ENCODE measurements around the gene CCM2. TPM values are rescaled to one million over a fixed set of nuclear protein-coding genes. Genes with fewer than 3 reads are reported as not detected.

CCM2 gene
- polyA plus RNA-seq, 2 of the 4 experiments (the other 2 are of a cell fraction), result 18.9 to 34.6 TPM

DNA sequence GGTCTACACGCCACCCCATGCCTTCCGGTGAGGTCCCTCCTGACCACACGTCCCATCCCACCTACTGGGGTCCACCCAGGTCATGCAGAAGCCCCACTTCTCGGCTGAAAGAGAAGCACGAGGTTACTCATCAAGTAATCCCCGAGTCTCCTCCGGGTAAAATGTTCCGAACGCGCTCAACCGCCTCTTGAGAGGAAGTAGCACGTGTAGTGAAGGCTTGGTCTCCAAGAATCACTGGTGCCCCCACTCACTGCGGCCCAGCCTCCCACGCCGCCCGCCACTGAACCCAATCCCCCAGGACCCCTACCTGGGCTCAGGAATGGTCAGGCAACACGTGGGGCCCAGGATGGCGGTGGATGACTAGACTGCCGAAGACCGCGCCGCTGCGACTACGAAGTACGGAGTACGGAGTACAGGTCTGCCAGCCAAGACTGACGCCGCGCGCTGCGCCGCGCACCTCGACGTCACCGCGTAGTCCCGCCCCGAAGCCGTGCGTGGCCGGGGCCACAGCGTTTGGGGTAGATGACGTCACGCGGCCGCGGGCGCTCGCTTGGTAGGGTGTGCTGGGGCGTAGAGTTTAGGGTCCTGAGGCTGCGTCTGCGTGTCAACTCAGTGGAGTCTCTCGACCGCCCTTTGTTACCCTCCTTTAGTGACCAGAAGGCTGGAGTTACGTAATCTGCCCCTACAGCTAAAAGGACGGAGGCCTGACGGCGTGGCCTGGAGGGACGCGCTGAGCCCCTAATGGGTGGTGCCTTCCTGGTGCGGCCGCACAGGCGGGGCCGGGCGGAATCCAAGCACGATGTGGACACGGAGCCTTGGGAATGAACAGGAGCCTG is 13.6 kb upstream of the CCM2 start (continued):
- TF ChIP-seq TFCP2L1 (CRISPR knock-in tag; IDR thresholded peaks at IDR 0.05) (no peak), MAZ (IDR thresholded peaks at IDR 0.05; ENCODE audit: borderline replicate concordance, low read depth, low read length) (peak; percentile 42; the same call in 1 of the 2 replicates), RNF2 (IDR thresholded peaks at IDR 0.05; ENCODE audit: borderline replicate concordance, low read depth) (no peak), POLR2A (IDR thresholded peaks at IDR 0.05; ENCODE audit: low read length) (peak; percentile 99), ESRRA (IDR thresholded peaks at IDR 0.05; ENCODE audit: borderline replicate concordance, low read length) (no peak)
- TF ChIP-seq, protein P1, sequence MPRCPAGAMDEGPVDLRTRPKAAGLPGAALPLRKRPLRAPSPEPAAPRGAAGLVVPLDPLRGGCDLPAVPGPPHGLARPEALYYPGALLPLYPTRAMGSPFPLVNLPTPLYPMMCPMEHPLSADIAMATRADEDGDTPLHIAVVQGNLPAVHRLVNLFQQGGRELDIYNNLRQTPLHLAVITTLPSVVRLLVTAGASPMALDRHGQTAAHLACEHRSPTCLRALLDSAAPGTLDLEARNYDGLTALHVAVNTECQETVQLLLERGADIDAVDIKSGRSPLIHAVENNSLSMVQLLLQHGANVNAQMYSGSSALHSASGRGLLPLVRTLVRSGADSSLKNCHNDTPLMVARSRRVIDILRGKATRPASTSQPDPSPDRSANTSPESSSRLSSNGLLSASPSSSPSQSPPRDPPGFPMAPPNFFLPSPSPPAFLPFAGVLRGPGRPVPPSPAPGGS (IDR thresholded peaks at IDR 0.05), result peak; percentile 99
- TF ChIP-seq, protein P2, sequence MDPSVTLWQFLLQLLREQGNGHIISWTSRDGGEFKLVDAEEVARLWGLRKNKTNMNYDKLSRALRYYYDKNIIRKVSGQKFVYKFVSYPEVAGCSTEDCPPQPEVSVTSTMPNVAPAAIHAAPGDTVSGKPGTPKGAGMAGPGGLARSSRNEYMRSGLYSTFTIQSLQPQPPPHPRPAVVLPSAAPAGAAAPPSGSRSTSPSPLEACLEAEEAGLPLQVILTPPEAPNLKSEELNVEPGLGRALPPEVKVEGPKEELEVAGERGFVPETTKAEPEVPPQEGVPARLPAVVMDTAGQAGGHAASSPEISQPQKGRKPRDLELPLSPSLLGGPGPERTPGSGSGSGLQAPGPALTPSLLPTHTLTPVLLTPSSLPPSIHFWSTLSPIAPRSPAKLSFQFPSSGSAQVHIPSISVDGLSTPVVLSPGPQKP (IDR thresholded peaks at IDR 0.05; ENCODE audit: low read depth, low read length), result no peak

DNA sequence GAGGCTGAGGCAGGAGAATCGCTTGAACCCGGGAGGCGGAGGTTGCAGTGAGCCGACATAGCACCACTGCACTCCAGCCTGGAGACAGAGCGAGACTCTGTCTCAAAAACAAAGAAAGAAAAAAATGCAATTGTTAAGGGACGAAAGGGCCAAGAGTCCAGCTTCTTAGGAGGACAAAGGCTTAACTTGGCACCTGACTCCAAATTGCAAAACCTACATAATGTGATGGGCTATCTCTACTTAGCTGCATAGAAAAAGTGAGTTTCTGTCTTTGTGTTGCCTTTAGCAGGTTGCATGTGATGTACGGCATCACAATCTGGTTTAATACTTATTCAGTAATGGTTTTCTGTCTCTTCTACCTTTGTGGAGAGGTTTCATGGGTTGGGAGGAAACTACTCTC is 12.5 kb upstream of the CCM2 start:
- DNase-seq (ENCODE audit: low read depth in 1 of 2, low spot score in 1 of 2), result no peak
- no peak for ATAC-seq
- Histone ChIP-seq H3K4me3 (peak overlapping the region; percentile 64; the same call in 2 of the 3 replicates), H3K4me1 (peaks cover 29% of the 10 kb centered on the region), H3K4me2 (peak overlapping the region; percentile 84), H3K27ac (peak overlapping the region; percentile 88 to 95; a peak in 5 of 6 replicates), H3K9me3 (no peaks in the 10 kb centered on the region)
- CTCF ChIA-PET, result interaction anchor here (0.9 kb wide), 1 partner anchor 9 kb away, joined by 3 read pairs; no protein-coding TSS in a partner anchor
- WGBS (ENCODE audit: missing lambda C conversion rate), result 93% methylated on average over 7 of the region's 7 CpGs
- FAIRE-seq, result no peak
- TF ChIP-seq CHD2 (IDR thresholded peaks at IDR 0.05; ENCODE audit: low read length, partially characterized antibody) (no peak), ZSCAN20 (CRISPR knock-in tag; IDR thresholded peaks at IDR 0.05) (no peak), FOSB (CRISPR knock-in tag; IDR thresholded peaks at IDR 0.05) (no peak), EHMT2 (IDR thresholded peaks at IDR 0.05; ENCODE audit: low read depth) (no peak), RNF2 (IDR thresholded peaks at IDR 0.05; ENCODE audit: borderline replicate concordance, low read depth) (no peak), MAZ (IDR thresholded peaks at IDR 0.05; ENCODE audit: borderline replicate concordance, low read depth, low read length) (no peak), NR3C1 (IDR thresholded peaks at IDR 0.05) (no peak), SREBF2 (IDR thresholded peaks at IDR 0.05) (no peak), EHF (CRISPR knock-in tag; IDR thresholded peaks at IDR 0.05) (no peak), RARB (CRISPR knock-in tag; IDR thresholded peaks at IDR 0.05) (no peak)
- TF ChIP-seq, protein P3, sequence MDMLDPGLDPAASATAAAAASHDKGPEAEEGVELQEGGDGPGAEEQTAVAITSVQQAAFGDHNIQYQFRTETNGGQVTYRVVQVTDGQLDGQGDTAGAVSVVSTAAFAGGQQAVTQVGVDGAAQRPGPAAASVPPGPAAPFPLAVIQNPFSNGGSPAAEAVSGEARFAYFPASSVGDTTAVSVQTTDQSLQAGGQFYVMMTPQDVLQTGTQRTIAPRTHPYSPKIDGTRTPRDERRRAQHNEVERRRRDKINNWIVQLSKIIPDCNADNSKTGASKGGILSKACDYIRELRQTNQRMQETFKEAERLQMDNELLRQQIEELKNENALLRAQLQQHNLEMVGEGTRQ (IDR thresholded peaks at IDR 0.05), result no peak
- TF ChIP-seq, protein P1 (IDR thresholded peaks at IDR 0.05), result no peak
- POLR2A ChIA-PET, result interaction anchor here (1.1 kb wide), 1 partner anchor 124 kb away, joined by 4 read pairs; the partner anchor contains the start of gene TBRG4

DNA sequence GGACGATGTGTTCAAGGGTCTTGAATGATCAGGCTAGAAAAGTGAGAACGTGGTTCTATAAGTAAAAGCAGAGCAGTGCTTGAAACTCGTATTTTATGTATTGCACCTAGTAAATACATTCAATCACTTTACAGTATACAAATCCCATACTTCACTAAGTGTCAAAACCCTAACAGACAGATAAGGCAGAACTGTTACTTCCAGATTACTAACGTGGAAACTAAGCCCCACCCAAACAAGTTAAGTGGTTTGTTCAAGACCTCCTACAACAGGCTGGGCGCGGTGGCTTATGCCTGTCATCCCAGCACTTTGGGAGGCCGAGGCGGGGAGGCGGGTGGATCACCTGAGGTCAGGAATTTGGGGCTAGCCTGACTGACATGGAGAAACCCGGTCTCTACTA is 12.0 kb upstream of the CCM2 start:
- no peak for DNase-seq (ENCODE audit: low read depth in 1 of 2, low spot score in 1 of 2)
- no peak for FAIRE-seq
- WGBS (ENCODE audit: missing lambda C conversion rate), result 94% methylated on average over 10 of the region's 10 CpGs
- Histone ChIP-seq H3K4me2 (peak overlapping the region; percentile 84; the same call in 2 of the 3 replicates), H3K4me1 (peaks cover 29% of the 10 kb centered on the region), H3K9me3 (no peaks in the 10 kb centered on the region), H3K27ac (no peak overlapping the region), H3K4me3 (no peak overlapping the region)
- CTCF ChIA-PET, result interaction anchor here (0.7 to 1.1 kb wide), 2 partner anchors 131 to 259 kb away, joined by 3 read pairs; no protein-coding TSS in a partner anchor
- POLR2A ChIA-PET, result interaction anchor here (1.1 kb wide), 1 partner anchor 124 kb away, joined by 4 read pairs; the partner anchor contains the start of gene TBRG4
- ATAC-seq, result no peak
- TF ChIP-seq SREBF2 (IDR thresholded peaks at IDR 0.05), result no peak
- TF ChIP-seq, protein P4, sequence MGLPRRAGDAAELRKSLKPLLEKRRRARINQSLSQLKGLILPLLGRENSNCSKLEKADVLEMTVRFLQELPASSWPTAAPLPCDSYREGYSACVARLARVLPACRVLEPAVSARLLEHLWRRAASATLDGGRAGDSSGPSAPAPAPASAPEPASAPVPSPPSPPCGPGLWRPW (IDR thresholded peaks at IDR 0.05), result no peak
- TF ChIP-seq, protein P5, sequence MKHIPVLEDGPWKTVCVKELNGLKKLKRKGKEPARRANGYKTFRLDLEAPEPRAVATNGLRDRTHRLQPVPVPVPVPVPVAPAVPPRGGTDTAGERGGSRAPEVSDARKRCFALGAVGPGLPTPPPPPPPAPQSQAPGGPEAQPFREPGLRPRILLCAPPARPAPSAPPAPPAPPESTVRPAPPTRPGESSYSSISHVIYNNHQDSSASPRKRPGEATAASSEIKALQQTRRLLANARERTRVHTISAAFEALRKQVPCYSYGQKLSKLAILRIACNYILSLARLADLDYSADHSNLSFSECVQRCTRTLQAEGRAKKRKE (CRISPR knock-in tag; IDR thresholded peaks at IDR 0.05; ENCODE audit: low read depth), result no peak
- TF ChIP-seq CBX2 (IDR thresholded peaks at IDR 0.05; ENCODE audit: borderline replicate concordance, low read depth), result no peak
- no peak for TF ChIP-seq EP300 (IDR thresholded peaks at IDR 0.05)
- TF ChIP-seq ZC3H11A (IDR thresholded peaks at IDR 0.05), result no peak
- no peak for TF ChIP-seq HOXB5 (CRISPR knock-in tag; IDR thresholded peaks at IDR 0.05)
- TF ChIP-seq, protein P1 (IDR thresholded peaks at IDR 0.05), result no peak
- TF ChIP-seq FOXS1 (CRISPR knock-in tag; IDR thresholded peaks at IDR 0.05), result no peak
- TF ChIP-seq CHD2 (IDR thresholded peaks at IDR 0.05; ENCODE audit: low read length, partially characterized antibody), result no peak
- no peak for TF ChIP-seq NR3C1 (IDR thresholded peaks at IDR 0.05)
- TF ChIP-seq MYC (IDR thresholded peaks at IDR 0.05; ENCODE audit: borderline replicate concordance, low read length), result no peak

Data from A549 (cell line).